HCT116 (cell line): ENCODE results near the gene USP3. TPM values are rescaled to one million over a fixed set of nuclear protein-coding genes. Genes with fewer than 3 reads are reported as not detected.

Experiments
- ATAC-seq: fragments of 200-7000 bp; cut with Tn5 transposase; 2 replicates; pipeline ENCODE4 v1.9.1; 2020; ENCODE audit warnings: mild to moderate bottlenecking, moderate library complexity
- BruUV-seq: library from RNA; stranded (reverse); fragments of 400-500 nt; replicated peaks from 2 replicates; lab custom pipeline; 2021; lab: Mats Ljungman, UMichigan
- CTCF ChIA-PET: fragments of 300-600 bp; sonication (Branson Sonifier 250); formaldehyde crosslinking; loops from one replicate; lab custom pipeline; 2021; ENCODE audit warnings: antibody characterized with exemption; lab: Charles Lee
- POLR2A ChIA-PET: fragments of 300-600, 350-600 bp; sonication (Branson Sonifier 250); formaldehyde crosslinking; loops from one replicate; lab custom pipeline; 2021; ENCODE audit warnings: antibody characterized with exemption; lab: Charles Lee
- RAD21 ChIA-PET, 2 experiments: fragments of 300-600 bp; sonication (Branson Sonifier 250); formaldehyde crosslinking; loops; one replicate each; lab custom pipeline; 2023; ENCODE audit warnings: low total read pairs in 2 of 2; ENCODE audit not compliant: uncharacterized antibody in 2 of 2, unreplicated experiment in 2 of 2, low non-redundant PET in 1 of 2; lab: Charles Lee
- DNase-seq: peaks from one replicate; pipeline ENCODE4 v3.0.0-alpha.2; 2010; ENCODE audit warnings: low read depth, low spot score
- H2AFZ ChIP-seq: fragments of 200-600 bp; shearing (Covaris generic), sonication (generic); 2 replicates; pipeline ENCODE4 v1.6.1; 2017; ENCODE audit warnings: low read depth, mixed run types, mixed read lengths, antibody characterized with exemption, low read length; ENCODE audit not compliant: poor library complexity, severe bottlenecking
- H3K27ac ChIP-seq: 2 replicates; pipeline ENCODE4 v1.5.1; 2012; ENCODE audit warnings: low read depth, low read length
- H3K27me3 ChIP-seq: fragments of 200-600 bp; sonication (generic); 2 replicates; pipeline ENCODE4 v1.6.1; 2016; ENCODE audit warnings: mixed run types, low read length, mixed read lengths; ENCODE audit not compliant: insufficient read depth
- H3K36me3 ChIP-seq, 2 experiments: fragments of 200-500 bp in 1 of 2; fragments of 200-600 bp in 1 of 2; sonication (Bioruptor generic) in 1 of 2; sonication (generic) in 1 of 2; 2 replicates each; pipeline versions ENCODE4 v1.5.1 to v1.6.1; 2014 to 2016; ENCODE audit warnings: low read length in 2 of 2, inconsistent platforms in 1 of 2, mixed read lengths in 1 of 2, mixed run types in 1 of 2; ENCODE audit not compliant: insufficient read depth in 2 of 2, control insufficient read depth in 1 of 2
- H3K4me1 ChIP-seq, 2 experiments: fragments of 200-600 bp in 1 of 2; sonication (generic) in 1 of 2; 2 replicates each; pipeline versions ENCODE4 v1.5.1 to v1.6.1; 2012 to 2017; ENCODE audit warnings: low read length in 2 of 2, inconsistent platforms in 1 of 2, mild to moderate bottlenecking in 1 of 2, mixed read lengths in 1 of 2, mixed run types in 1 of 2, moderate library complexity in 1 of 2; ENCODE audit not compliant: insufficient read depth in 2 of 2, control insufficient read depth in 1 of 2
- H3K4me2 ChIP-seq: fragments of 200-600 bp; sonication (generic); 2 replicates; pipeline ENCODE4 v1.6.1; 2017; ENCODE audit warnings: mixed run types, low read length, mixed read lengths
- H3K4me3 ChIP-seq, 2 experiments: fragments of 200-600 bp in 1 of 2; sonication (generic) in 1 of 2; replicated peaks in 1 of 2; 2 replicates each; pipeline ENCODE4 v1.5.1; 2011 to 2016; ENCODE audit warnings: low read length in 2 of 2, control low read depth in 1 of 2, low read depth in 1 of 2, mild to moderate bottlenecking in 1 of 2, mixed read lengths in 1 of 2, mixed run types in 1 of 2
- H3K79me2 ChIP-seq: fragments of 200-600 bp; sonication (generic); 2 replicates; pipeline ENCODE4 v1.6.1; 2017; ENCODE audit warnings: mild to moderate bottlenecking, mixed run types, low read length, moderate library complexity, mixed read lengths; ENCODE audit not compliant: insufficient read depth
- H3K9ac ChIP-seq: fragments of 200-600 bp; sonication (generic); 2 replicates; pipeline ENCODE4 v1.6.1; 2016; ENCODE audit warnings: low read length, mixed read lengths
- H3K9me2 ChIP-seq: fragments of 200-600 bp; sonication (generic), shearing (Covaris generic); 2 replicates; pipeline ENCODE4 v1.6.1; 2017; ENCODE audit warnings: mixed run types, mild to moderate bottlenecking, moderate library complexity; ENCODE audit not compliant: insufficient read depth
- H3K9me3 ChIP-seq, 2 experiments: fragments of 200-500 bp in 1 of 2; fragments of 200-600 bp in 1 of 2; sonication (Bioruptor generic) in 1 of 2; sonication (generic) in 1 of 2; 2 replicates each; pipeline ENCODE4 v1.6.1; 2014 to 2017; ENCODE audit warnings: low read length in 2 of 2, mixed read lengths in 2 of 2, inconsistent platforms in 1 of 2, low read depth in 1 of 2, mild to moderate bottlenecking in 1 of 2, mixed run types in 1 of 2, moderate library complexity in 1 of 2; ENCODE audit not compliant: control insufficient read depth in 1 of 2, insufficient read depth in 1 of 2
- H4K20me1 ChIP-seq: fragments of 200-600 bp; sonication (generic), shearing (Covaris generic); 2 replicates; pipeline ENCODE4 v1.6.1; 2017; ENCODE audit warnings: mixed run types, mild to moderate bottlenecking, moderate library complexity; ENCODE audit not compliant: insufficient read depth
- CBX3 ChIP-seq: IDR thresholded peaks from 2 replicates; pipeline ENCODE4 v1.6.1; 2012; ENCODE audit warnings: low read depth
- FOSL1 ChIP-seq: IDR thresholded peaks from 2 replicates; pipeline ENCODE4 v1.6.1; 2012; ENCODE audit warnings: low read depth
- POLR2A ChIP-seq: IDR thresholded peaks from 2 replicates; pipeline ENCODE4 v1.7.0; 2011; ENCODE audit warnings: borderline replicate concordance; ENCODE audit not compliant: insufficient read depth, insufficient read length; ENCODE audit errors: extremely low read depth
- RAD21 ChIP-seq: IDR thresholded peaks from 2 replicates; pipeline ENCODE4 v1.6.1; 2012; ENCODE audit warnings: low read depth, mild to moderate bottlenecking
- SP1 ChIP-seq: IDR thresholded peaks from 2 replicates; pipeline ENCODE4 v1.6.1; 2012; ENCODE audit warnings: low read depth
- YY1 ChIP-seq: IDR thresholded peaks from 2 replicates; pipeline ENCODE4 v1.6.1; 2011; ENCODE audit warnings: low read length, low read depth, moderate library complexity, mild to moderate bottlenecking; ENCODE audit not compliant: insufficient replicate concordance; ENCODE audit errors: extremely low read depth
- ZFX ChIP-seq: fragments of 450-650 bp; IDR thresholded peaks from 2 replicates; pipeline ENCODE4 v1.6.1; 2017
- ZNF274 ChIP-seq: fragments of 200-500 bp; sonication (Bioruptor generic); IDR thresholded peaks from 2 replicates; pipeline ENCODE4 v1.6.1; 2014; ENCODE audit warnings: mild to moderate bottlenecking, low read depth, low read length, inconsistent platforms
- intact Hi-C: fragments of 100-400 bp; cut with micrococcal nuclease; formaldehyde crosslinking; loops from 2 replicates; pipeline ENCODE4 v1.10.0; 2022
- total RNA-seq: library from RNA; stranded (reverse); gene quantifications from one replicate; pipeline ENCODE4 v1.2.1, GENCODE V29; 2021; ENCODE audit not compliant: unreplicated experiment
- TF ChIP-seq, protein P1 (sequence below): IDR thresholded peaks from 2 replicates; pipeline ENCODE4 v1.6.1; 2011; ENCODE audit warnings: mild to moderate bottlenecking, low read length, moderate library complexity; ENCODE audit not compliant: insufficient replicate concordance; ENCODE audit errors: extremely low read depth
- TF ChIP-seq, protein P2 (sequence below): IDR thresholded peaks from 2 replicates; pipeline ENCODE4 v1.6.1; 2012

USP3 gene
- total RNA-seq, 1 experiment from 2014 or later, result 61.6 TPM

DNA sequence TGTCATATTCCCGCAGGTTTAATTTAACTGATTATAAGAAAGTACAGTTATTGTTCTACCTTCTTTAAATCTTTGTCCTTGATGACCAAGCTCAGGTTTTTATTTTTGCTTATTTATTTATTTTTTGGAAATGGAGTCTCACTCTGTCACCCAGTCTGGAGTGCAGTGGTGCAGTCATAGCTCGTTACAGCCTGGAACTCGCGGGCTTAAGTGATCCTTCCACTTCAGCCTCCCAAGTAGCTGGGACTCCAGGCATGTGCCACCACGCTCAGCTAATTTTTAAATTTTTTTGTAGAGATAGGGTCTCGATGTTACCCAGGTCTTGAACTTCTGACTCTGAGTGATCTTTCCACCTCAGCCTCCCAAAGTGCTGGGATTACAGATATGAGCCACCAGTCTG is 8.9 kb downstream of the USP3 start:
- Histone ChIP-seq H3K4me3 (no peak overlapping the region), H2AFZ (no peak overlapping the region), H4K20me1 (peaks cover 66% of the 10 kb centered on the region), H3K27ac (no peak overlapping the region), H3K9me3 (no peaks in the 10 kb centered on the region), H3K27me3 (no peaks in the 10 kb centered on the region), H3K4me1 (peaks cover 37 to 66% of the 10 kb centered on the region in 2 experiments), H3K4me2 (no peak overlapping the region), H3K9me2 (peaks cover 3% of the 10 kb centered on the region; the same call in 1 of the 2 replicates), H3K9ac (no peak overlapping the region), H3K79me2 (peaks cover 100% of the 10 kb centered on the region), H3K36me3 (no peaks in the 10 kb centered on the region)
- ChIA-PET RAD21 (no interaction called here), POLR2A (interaction anchor here (1.8 to 1.9 kb wide), 2 partner anchors 7 to 10 kb away, joined by 4 to 6 read pairs; no protein-coding TSS in a partner anchor), CTCF (interaction anchor here (1.2 kb wide), 1 partner anchor 11 kb away, joined by 3 read pairs; no protein-coding TSS in a partner anchor)
- TF ChIP-seq, protein P1, sequence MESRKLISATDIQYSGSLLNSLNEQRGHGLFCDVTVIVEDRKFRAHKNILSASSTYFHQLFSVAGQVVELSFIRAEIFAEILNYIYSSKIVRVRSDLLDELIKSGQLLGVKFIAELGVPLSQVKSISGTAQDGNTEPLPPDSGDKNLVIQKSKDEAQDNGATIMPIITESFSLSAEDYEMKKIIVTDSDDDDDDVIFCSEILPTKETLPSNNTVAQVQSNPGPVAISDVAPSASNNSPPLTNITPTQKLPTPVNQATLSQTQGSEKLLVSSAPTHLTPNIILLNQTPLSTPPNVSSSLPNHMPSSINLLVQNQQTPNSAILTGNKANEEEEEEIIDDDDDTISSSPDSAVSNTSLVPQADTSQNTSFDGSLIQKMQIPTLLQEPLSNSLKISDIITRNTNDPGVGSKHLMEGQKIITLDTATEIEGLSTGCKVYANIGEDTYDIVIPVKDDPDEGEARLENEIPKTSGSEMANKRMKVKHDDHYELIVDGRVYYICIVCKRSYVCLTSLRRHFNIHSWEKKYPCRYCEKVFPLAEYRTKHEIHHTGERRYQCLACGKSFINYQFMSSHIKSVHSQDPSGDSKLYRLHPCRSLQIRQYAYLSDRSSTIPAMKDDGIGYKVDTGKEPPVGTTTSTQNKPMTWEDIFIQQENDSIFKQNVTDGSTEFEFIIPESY, result no peak
- TF ChIP-seq FOSL1 (no peak), RAD21 (no peak)
- TF ChIP-seq, protein P2, sequence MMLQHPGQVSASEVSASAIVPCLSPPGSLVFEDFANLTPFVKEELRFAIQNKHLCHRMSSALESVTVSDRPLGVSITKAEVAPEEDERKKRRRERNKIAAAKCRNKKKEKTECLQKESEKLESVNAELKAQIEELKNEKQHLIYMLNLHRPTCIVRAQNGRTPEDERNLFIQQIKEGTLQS, result no peak
- no peak for DNase-seq
- intact Hi-C loops, result no loop called here
- BruUV-seq, result no TSS peak
- no peak for ATAC-seq

DNA sequence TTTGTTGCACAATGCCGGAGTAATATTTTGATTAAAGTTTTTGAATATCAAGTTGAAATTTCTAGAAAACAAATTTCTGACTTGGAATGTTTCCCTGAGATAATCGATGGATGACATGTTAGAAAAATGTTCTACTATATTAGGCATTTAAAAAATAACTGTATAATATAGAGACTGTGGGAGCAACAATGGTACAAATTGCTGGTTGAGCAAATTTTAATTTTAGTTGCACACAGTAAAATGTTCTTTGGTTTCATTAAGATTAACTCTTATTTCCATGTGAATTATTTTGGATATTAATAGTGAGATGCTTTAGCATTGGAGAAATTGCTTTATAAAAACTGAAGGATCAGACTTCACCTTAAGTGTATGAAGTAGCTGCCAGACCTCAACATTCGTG is 9.3 kb downstream of the USP3 start:
- no TSS peak for BruUV-seq
- no peak overlapping the region for H3K27ac ChIP-seq
- peaks cover 37 to 64% of the 10 kb centered on the region in 2 experiments for H3K4me1 ChIP-seq
- no peaks in the 10 kb centered on the region for H3K27me3 ChIP-seq
- CTCF ChIA-PET, result interaction anchor here (1.2 kb wide), 1 partner anchor 12 kb away, joined by 3 read pairs; no protein-coding TSS in a partner anchor
- RAD21 ChIA-PET, result no interaction called here
- POLR2A ChIA-PET, result interaction anchor here (1.8 to 1.9 kb wide), 2 partner anchors 8 to 11 kb away, joined by 4 to 6 read pairs; no protein-coding TSS in a partner anchor
- no peak for TF ChIP-seq ZNF274
- TF ChIP-seq POLR2A, result no peak
- TF ChIP-seq YY1, result no peak
- TF ChIP-seq ZFX, result no peak
- no peak for TF ChIP-seq SP1
- TF ChIP-seq FOSL1, result no peak
- TF ChIP-seq CBX3, result no peak
- no peak overlapping the region for H3K4me3 ChIP-seq
- intact Hi-C loops, result no loop called here
- no peaks in the 10 kb centered on the region for H3K9me3 ChIP-seq
- H3K79me2 ChIP-seq, result peaks cover 100% of the 10 kb centered on the region
- no peak overlapping the region for H3K9ac ChIP-seq
- H3K4me2 ChIP-seq, result no peak overlapping the region
- peaks cover 3% of the 10 kb centered on the region; the same call in 1 of the 2 replicates for H3K9me2 ChIP-seq
- no peaks in the 10 kb centered on the region for H3K36me3 ChIP-seq
- ATAC-seq (no peak), DNase-seq (no peak)
- no peak overlapping the region for H2AFZ ChIP-seq
- H4K20me1 ChIP-seq, result peaks cover 64% of the 10 kb centered on the region
